BJ (cell line): ENCODE results near the gene PPP1R3C. TPM values are rescaled to one million over a fixed set of nuclear protein-coding genes. Genes with fewer than 3 reads are reported as not detected.

Source experiments
- CTCF ChIA-PET: fragments of 350-600 bp; formaldehyde crosslinking; extraction: SDS; loops from one replicate; lab custom pipeline; 2021; ENCODE audit warnings: antibody characterized with exemption, inconsistent platforms; lab: Yijun Ruan, JAX
- POLR2A ChIA-PET: fragments of 300-600 bp; sonication (Branson Sonifier 250); formaldehyde crosslinking; extraction: SDS; loops from one replicate; lab custom pipeline; 2021; ENCODE audit warnings: antibody characterized with exemption; lab: Charles Lee
- DNase-seq: peaks from one replicate; pipeline ENCODE4 v3.0.0-alpha.2; 2011; ENCODE audit warnings: low read depth
- H3K27me3 ChIP-seq: 2 replicates; pipeline ENCODE4 v1.6.0; 2011; ENCODE audit warnings: low read length; ENCODE audit not compliant: control insufficient read depth, insufficient read depth
- H3K36me3 ChIP-seq: 2 replicates; pipeline ENCODE4 v1.5.1; 2011; ENCODE audit warnings: low read length; ENCODE audit not compliant: control insufficient read depth, insufficient read depth
- H3K4me3 ChIP-seq: 2 replicates; pipeline ENCODE4 v1.5.1; 2011; ENCODE audit warnings: low read depth, mild to moderate bottlenecking, control low read depth, low read length
- CTCF ChIP-seq: IDR thresholded peaks from 2 replicates; pipeline ENCODE4 v1.5.1; 2011; ENCODE audit warnings: low read depth, mild to moderate bottlenecking, control low read depth, inconsistent platforms, low read length, moderate library complexity; ENCODE audit not compliant: insufficient read depth
- polyA plus RNA-seq: library from polyadenylated mRNA; depleted of rRNA; stranded (reverse); fragments of >200 nt; gene quantifications from 2 replicates; pipeline ENCODE4 v1.2.3, GENCODE V29; 2011

The PPP1R3C gene
- polyA plus RNA-seq, 1 experiment = 33.4 TPM

GRCh38 chr10:91598211-91598977 lies 34.5 kb downstream of the PPP1R3C start:
- H3K36me3 ChIP-seq = no peaks in the 10 kb centered on the region
- POLR2A ChIA-PET = no interaction called here
- TF ChIP-seq CTCF = no peak
- no peaks in the 10 kb centered on the region for H3K27me3 ChIP-seq
- peak; percentile 63 for DNase-seq
- H3K4me3 ChIP-seq = no peak overlapping the region
- CTCF ChIA-PET = interaction anchor here (1.2 kb wide), 1 partner anchor 37 kb away, joined by 4 read pairs; no protein-coding TSS in a partner anchor

GRCh38 chr10:91597197-91597881 lies 35.5 kb downstream of the PPP1R3C start:
- ChIA-PET CTCF (interaction anchor here (0.8 to 1.0 kb wide), 2 partner anchors 9 to 38 kb away, joined by 3 read pairs; no protein-coding TSS in a partner anchor), POLR2A (no interaction called here)
- no peak overlapping the region for H3K4me3 ChIP-seq
- H3K27me3 ChIP-seq = no peaks in the 10 kb centered on the region
- H3K36me3 ChIP-seq = no peaks in the 10 kb centered on the region
- DNase-seq = no peak
- no peak for TF ChIP-seq CTCF

GRCh38 chr10:91596825-91597196 lies 36.1 kb downstream of the PPP1R3C start:
- no peak overlapping the region for H3K4me3 ChIP-seq
- ChIA-PET CTCF (interaction anchor here (0.8 to 1.0 kb wide), 2 partner anchors 9 to 38 kb away, joined by 3 read pairs; no protein-coding TSS in a partner anchor), POLR2A (no interaction called here)
- no peak for DNase-seq
- TF ChIP-seq CTCF = no peak
- no peaks in the 10 kb centered on the region for H3K27me3 ChIP-seq
- H3K36me3 ChIP-seq = no peaks in the 10 kb centered on the region

GRCh38 chr10:91593834-91594233 lies 39.0 kb downstream of the PPP1R3C start:
- DNase-seq = no peak
- ChIA-PET POLR2A (no interaction called here), CTCF (interaction anchor here (1.0 to 1.1 kb wide), 2 partner anchors 10 to 39 kb away, joined by 3 to 6 read pairs; partner anchors contain the start of gene PPP1R3C)
- no peaks in the 10 kb centered on the region for H3K36me3 ChIP-seq
- H3K27me3 ChIP-seq = no peaks in the 10 kb centered on the region
- no peak overlapping the region for H3K4me3 ChIP-seq
- no peak for TF ChIP-seq CTCF

- CTCF ChIA-PET = interaction anchor here (1.0 kb wide), 1 partner anchor 40 kb away, joined by 3 read pairs; the partner anchor contains the start of gene PPP1R3C
- H3K36me3 ChIP-seq = no peaks in the 10 kb centered on the region
Measured at GRCh38 chr10:91593366-91593765, 39.5 kb downstream of the PPP1R3C start.

More at GRCh38 chr10:91593366-91593765, 39.5 kb downstream of the PPP1R3C start:
- no peak overlapping the region for H3K4me3 ChIP-seq
- TF ChIP-seq CTCF = no peak
- POLR2A ChIA-PET = no interaction called here
- no peak for DNase-seq
- no peaks in the 10 kb centered on the region for H3K27me3 ChIP-seq
